ENCODE data around the gene OGG1. TPM values are rescaled to one million over a fixed set of nuclear protein-coding genes. Genes with fewer than 3 reads are reported as not detected.

OGG1 gene
- polyA plus RNA-seq, 1 donor from 2014 or later: 34.4 TPM

GRCh38 chr3:9806137-9806536, 56.4 kb downstream of the OGG1 start:
- no peaks in the 10 kb centered on the region for H3K27me3 ChIP-seq (ENCODE audit: insufficient read depth, low read depth, low read length)
- no peaks in the 10 kb centered on the region for H3K9me3 ChIP-seq (ENCODE audit: low read length)
- no peaks in the 10 kb centered on the region for H3K9me2 ChIP-seq (ENCODE audit: insufficient read depth, low read length)
- no peaks in the 10 kb centered on the region for H3K36me3 ChIP-seq (ENCODE audit: insufficient read depth, low read length)
- no peak for TF ChIP-seq EZH2 (IDR thresholded peaks at IDR 0.05; ENCODE audit: borderline replicate concordance, insufficient read depth, low read length, poor library complexity, severe bottlenecking)
- TF ChIP-seq EP300 (conservative IDR thresholded peaks at IDR 0.05; ENCODE audit: poor library complexity, severe bottlenecking): no peak
- no peak overlapping the region for H2AFZ ChIP-seq (ENCODE audit: low read depth, low read length)
- H4K20me1 ChIP-seq (ENCODE audit: insufficient read depth): no peaks in the 10 kb centered on the region
- no peak overlapping the region for H3K9ac ChIP-seq (ENCODE audit: low read length)
- H3K79me2 ChIP-seq (replicated peaks; ENCODE audit: insufficient read depth, low read length): no peaks in the 10 kb centered on the region
- no peak overlapping the region for H3K4me2 ChIP-seq (ENCODE audit: low read length)
- H3K27ac ChIP-seq (ENCODE audit: low read length): no peak overlapping the region
- H3F3A ChIP-seq (ENCODE audit: insufficient read depth, low read length, poor library complexity, severe bottlenecking): no peaks in the 10 kb centered on the region
- H3K4me3 ChIP-seq (ENCODE audit: low read length): no peak overlapping the region

Other genes with a start within 250 kb of the OGG1 start
- 37.1 and 37.4 TPM in 2 replicates for gene LHFPL4, start 196.1 kb upstream of the OGG1 start, polyA plus RNA-seq
- 39.6 and 44.9 TPM in 2 replicates for gene MTMR14, start 100.4 kb upstream of the OGG1 start, polyA plus RNA-seq
- gene CPNE9, start 46.1 kb upstream of the OGG1 start, polyA plus RNA-seq: 0.32 TPM in 1 of 2 replicates, not detected in the other
- gene BRPF1, start 18.2 kb upstream of the OGG1 start, polyA plus RNA-seq: 14.9 and 18.0 TPM in 2 replicates
- 18.7 and 21.3 TPM in 2 replicates for gene CAMK1, start 20.0 kb downstream of the OGG1 start, polyA plus RNA-seq
- gene TADA3, start 42.5 kb downstream of the OGG1 start, polyA plus RNA-seq: 55.4 and 64.0 TPM in 2 replicates
- gene ARPC4, start 43.1 kb downstream of the OGG1 start, polyA plus RNA-seq: 179 and 188 TPM in 2 replicates
- gene TTLL3, start 60.3 kb downstream of the OGG1 start, polyA plus RNA-seq: 47.6 and 78.3 TPM in 2 replicates
- 35.2 TPM in 2 replicates for gene RPUSD3, start 94.1 kb downstream of the OGG1 start, polyA plus RNA-seq
- not detected in 2 replicates for gene CIDEC, start 130.3 kb downstream of the OGG1 start, polyA plus RNA-seq
- 22.5 and 26.5 TPM in 2 replicates for gene JAGN1, start 140.7 kb downstream of the OGG1 start, polyA plus RNA-seq
- gene IL17RE, start 152.9 kb downstream of the OGG1 start, polyA plus RNA-seq: 0.52 TPM in 1 of 2 replicates, not detected in the other
- 0.54 TPM in 1 of 2 replicates, not detected in the other for gene IL17RC, start 167.1 kb downstream of the OGG1 start, polyA plus RNA-seq
- 48.9 and 59.8 TPM in 2 replicates for gene CRELD1, start 183.9 kb downstream of the OGG1 start, polyA plus RNA-seq
- gene PRRT3, start 202.5 kb downstream of the OGG1 start, polyA plus RNA-seq: 2.9 and 4.3 TPM in 2 replicates
- 88.9 and 117 TPM in 2 replicates for gene EMC3, start 236.9 kb downstream of the OGG1 start, polyA plus RNA-seq